H1 (cell line): ENCODE measurements around the gene PARD3.
"Not testable (repeated sequence)": the region's sequence is repeated elsewhere in the genome, so short reads cannot be mapped to it uniquely, and the experiment has no call there.

ENCODE experiments used
- EZH2 ChIP-seq: fragments of 200-600 bp; sonication (generic); IDR thresholded peaks from 2 replicates; pipeline ENCODE4 v1.7.1; 2012; ENCODE audit warnings: low read depth, mild to moderate bottlenecking, moderate library complexity, low read length, inconsistent platforms; ENCODE audit not compliant: severe bottlenecking
- POLR2AphosphoS5 ChIP-seq: IDR thresholded peaks from 2 replicates; pipeline ENCODE4 v1.6.1; 2011; ENCODE audit warnings: low read depth, low read length
- RAD21 ChIP-seq, 2 experiments: IDR thresholded peaks in 1 of 2; conservative IDR thresholded peaks in 1 of 2; 2 replicates each; pipeline ENCODE4 v1.6.1; 2011; ENCODE audit warnings: low read depth in 2 of 2, low read length in 2 of 2, improper control_type of control experiment in 1 of 2, inconsistent platforms in 1 of 2, mild to moderate bottlenecking in 1 of 2, moderate library complexity in 1 of 2
- SIN3A ChIP-seq, 2 experiments: IDR thresholded peaks in 1 of 2; conservative IDR thresholded peaks in 1 of 2; 2 replicates each; pipeline ENCODE4 v1.6.1; 2011 to 2012; ENCODE audit warnings: low read length in 2 of 2, improper control_type of control experiment in 1 of 2, low read depth in 1 of 2, mild to moderate bottlenecking in 1 of 2
- TF ChIP-seq, protein P1 (sequence below): IDR thresholded peaks from 2 replicates; pipeline ENCODE4 v1.6.1; 2012; ENCODE audit warnings: inconsistent platforms

DNA sequence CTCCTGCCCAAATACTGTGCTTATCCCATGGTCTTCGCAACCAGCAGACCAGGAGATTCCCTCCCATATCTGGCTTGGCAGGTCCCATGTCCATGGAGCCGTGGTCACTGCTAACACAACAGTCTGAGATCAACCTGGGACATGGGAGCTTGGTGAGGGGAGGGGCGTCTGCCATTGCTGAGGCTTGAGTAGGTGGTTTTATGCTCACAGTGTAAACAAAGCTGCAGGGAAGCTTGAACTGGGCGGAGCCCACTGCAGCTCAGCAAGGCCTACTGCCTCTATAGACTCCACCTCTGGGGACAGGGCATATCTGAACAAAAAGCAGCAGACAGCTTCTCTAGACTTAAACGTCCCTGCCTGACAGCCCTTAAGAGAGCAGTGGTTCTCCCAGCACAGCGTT, 747.4 kb downstream of the PARD3 start:
- TF ChIP-seq POLR2AphosphoS5; RAD21 (IDR thresholded peaks at IDR 0.05 in 1 of 2, conservative IDR thresholded peaks at IDR 0.05 in 1 of 2; ENCODE audit: low read depth in 2 of 2, low read length in 2 of 2); EZH2; SIN3A (conservative IDR thresholded peaks at IDR 0.05 in 1 of 2, IDR thresholded peaks at IDR 0.05 in 1 of 2; ENCODE audit: low read depth in 1 of 2, low read length in 2 of 2): not testable (repeated sequence)
- TF ChIP-seq, protein P1, sequence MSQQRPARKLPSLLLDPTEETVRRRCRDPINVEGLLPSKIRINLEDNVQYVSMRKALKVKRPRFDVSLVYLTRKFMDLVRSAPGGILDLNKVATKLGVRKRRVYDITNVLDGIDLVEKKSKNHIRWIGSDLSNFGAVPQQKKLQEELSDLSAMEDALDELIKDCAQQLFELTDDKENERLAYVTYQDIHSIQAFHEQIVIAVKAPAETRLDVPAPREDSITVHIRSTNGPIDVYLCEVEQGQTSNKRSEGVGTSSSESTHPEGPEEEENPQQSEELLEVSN: not testable (repeated sequence)
